Stimulated activated CD4-positive, alpha-beta T cell treated with anti-CD3 and anti-CD28 coated beads, TNF-alpha, amount 100 ng/mL, for 4 hours (primary cell): ENCODE data around the gene VIT.
"Not testable (repeated sequence)": the region's sequence is repeated elsewhere in the genome, so short reads cannot be mapped to it uniquely, and the experiment has no call there.

Experiments used
- DNase-seq, 3 experiments: peaks; one replicate each; pipeline ENCODE4 v3.0.0-alpha.2; 2020; ENCODE audit warnings: low read depth in 3 of 3

VIT gene

DNA sequence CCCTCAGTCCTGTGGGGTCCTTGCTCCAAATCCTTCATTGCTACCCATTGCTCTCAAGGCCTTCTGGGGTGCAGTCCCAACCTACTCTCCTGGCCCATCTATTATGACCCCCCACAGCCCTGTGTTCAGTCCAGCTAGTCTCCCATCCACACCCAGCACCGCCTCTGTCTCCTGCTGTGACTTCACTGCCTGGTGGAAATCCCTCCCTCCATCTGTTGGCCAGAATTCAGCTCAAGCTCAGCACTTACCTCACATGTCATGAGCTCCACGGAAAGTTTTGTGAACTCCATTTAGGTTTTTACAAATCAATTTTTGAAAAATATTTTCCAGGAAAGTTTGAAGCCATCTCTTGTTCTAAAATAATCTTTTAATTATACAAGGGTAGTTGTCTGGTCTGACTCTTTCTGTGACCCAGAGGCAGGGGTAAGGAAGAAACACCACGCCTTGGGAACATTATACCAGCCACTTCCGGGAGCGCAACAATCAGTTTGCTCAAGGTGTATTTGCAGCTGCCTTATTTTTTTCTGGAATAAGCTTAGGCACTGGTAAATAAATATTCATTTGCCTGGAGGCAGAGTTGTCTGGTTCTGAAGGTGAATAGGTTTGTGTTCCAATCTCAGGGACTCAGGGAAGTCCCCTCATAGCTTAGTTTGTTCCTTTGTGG, 110.8 kb downstream of the VIT start:
- DNase-seq, result no peak

DNA sequence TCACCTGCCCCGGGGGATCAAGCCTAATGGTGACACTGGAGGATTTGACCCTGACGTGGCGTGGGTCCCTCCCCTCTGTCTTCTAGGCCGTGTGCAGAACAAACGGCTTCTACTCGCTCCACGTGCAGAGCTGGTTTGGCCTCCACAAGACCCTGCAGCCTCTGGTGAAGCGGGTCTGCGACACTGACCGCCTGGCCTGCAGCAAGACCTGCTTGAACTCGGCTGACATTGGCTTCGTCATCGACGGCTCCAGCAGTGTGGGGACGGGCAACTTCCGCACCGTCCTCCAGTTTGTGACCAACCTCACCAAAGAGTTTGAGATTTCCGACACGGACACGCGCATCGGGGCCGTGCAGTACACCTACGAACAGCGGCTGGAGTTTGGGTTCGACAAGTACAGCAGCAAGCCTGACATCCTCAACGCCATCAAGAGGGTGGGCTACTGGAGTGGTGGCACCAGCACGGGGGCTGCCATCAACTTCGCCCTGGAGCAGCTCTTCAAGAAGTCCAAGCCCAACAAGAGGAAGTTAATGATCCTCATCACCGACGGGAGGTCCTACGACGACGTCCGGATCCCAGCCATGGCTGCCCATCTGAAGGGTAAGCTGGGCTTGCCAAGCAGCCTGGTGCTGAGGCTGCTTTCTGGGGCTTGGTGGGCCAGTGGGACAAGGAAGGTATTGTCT, 112.0 kb downstream of the VIT start:
- no peak for DNase-seq

DNA sequence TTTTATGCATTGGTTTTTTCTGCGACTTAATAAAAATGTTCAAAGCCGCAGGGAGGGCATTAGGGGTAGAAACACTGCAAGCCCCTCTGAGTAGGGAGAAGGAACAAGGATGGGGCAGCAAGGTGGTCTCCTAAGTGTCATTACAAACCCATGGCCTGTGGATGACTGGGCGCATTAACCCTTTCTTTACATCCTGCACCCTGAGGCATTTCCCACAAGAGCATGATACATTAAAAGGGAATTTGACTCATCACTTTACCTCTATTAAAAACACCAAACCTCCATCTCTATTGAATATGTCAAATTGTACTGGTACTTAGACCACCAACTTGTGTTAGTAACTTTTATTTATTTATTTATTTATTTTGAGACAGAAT, 112.5 kb downstream of the VIT start:
- no peak for DNase-seq

DNA sequence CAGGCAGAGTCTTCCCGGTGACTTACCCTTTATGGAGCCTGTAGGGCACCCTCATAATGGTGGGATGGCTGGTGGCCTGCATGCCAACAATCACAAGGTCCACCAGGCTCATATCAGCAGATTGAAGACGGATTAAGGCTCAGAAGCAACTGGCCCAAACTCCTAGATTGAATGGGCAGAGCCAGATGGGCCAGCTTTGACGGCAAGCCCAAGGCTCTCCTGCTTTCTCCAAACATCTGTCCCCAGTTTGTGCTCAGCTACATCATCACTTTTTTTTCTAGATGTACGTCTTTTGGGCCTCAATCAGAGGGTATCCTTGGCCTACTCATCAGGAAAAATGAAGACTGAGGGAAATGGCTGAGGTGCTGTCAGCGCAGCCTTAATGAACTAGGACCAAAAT, 114.6 kb downstream of the VIT start:
- no peak for DNase-seq

DNA sequence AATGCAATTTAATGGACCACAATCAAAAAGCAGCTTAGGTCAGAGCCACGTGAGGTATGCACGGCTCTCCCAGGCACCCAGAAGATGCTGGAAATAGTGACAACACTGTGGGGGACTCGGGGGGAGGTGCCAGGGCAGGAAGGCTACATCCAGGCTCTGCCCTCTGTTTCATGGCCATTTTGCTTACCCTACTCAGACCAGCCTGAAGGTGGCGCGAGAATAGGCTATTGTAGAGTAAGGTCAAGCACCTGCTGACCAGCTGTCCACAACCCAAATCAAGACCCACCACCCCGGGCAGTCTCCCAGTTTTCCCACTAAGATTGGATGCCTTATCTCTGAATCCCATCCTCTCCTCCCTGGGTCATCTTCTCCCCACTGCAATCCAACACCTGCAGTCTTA, 115.7 kb downstream of the VIT start:
- no peak for DNase-seq

DNA sequence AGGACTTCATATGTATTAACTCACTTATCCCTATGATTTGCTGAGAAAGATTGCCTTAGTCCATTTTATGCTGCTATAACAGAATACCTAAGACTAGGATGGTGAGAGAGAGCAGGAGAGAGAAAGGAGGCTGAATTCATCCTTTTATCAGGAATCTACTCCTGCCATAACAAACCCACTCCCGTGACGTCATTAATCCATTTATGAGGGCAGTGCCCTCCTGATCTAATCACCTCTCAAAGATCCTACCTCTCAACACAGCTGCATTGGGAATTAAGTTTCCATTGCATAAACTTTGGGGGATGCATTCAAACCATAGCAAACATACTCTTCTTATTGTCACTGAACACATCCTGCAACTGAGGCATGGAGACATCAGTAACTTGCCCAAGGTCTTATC, 122.0 kb downstream of the VIT start:
- DNase-seq, result no peak

DNA sequence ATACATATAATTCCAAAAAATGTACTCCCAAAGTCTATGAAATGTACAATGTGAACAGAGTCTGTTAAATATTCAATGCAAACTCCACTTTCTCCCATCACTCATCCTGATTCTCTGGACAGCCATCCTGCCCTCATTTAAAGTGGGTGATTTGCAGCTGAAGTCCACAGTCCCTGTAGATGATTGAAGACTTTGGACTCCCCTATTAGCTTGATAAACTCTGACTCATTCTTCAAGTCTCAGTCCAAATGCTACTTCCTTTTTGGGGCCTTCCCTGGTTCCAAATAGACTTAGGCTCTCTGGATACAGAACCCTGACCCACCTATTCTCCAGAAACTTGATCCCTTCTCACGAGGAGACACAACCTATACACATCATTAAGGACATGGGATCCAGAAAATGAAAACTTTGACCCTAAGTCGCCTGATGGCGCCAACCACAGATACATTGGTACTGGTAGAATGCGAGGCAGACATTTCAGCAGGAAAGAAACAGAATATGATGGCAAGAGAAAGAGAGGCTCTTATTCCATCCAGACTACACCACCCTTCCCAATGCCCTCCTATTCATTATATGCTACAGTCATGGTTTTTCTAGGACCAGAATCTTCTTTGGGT, 122.7 kb downstream of the VIT start:
- no peak for DNase-seq

DNA sequence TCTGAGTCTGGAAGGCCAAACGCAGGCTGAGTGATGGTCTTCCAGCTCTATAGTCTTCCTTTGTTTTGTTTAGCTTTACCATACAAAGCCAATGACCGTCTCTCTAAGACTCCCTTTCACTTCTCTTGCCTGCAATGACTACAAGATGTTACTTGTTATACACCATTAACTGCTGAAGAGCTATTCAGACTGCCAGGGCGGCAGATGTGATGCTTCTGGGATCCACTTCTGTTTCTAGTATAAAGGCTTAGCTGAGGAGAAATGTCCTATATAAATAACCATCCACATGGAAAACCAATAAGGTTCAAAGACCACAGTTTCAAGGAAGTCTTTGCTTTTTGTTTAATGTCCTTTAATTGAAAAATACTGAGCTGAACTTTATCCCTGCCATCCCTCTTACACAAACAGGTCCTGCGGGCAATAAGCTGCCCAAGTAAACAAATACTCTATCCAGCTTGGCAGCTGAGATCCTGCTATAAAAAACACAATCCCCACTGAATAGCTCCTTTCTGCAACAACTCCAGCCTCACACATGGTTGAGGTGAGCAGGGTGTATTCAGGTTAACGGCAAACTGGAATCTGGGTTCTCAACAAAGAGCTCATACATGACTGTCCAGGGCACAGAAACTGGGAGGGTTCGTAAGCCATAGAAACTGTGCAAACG, 124.6 kb downstream of the VIT start:
- no peak for DNase-seq

DNA sequence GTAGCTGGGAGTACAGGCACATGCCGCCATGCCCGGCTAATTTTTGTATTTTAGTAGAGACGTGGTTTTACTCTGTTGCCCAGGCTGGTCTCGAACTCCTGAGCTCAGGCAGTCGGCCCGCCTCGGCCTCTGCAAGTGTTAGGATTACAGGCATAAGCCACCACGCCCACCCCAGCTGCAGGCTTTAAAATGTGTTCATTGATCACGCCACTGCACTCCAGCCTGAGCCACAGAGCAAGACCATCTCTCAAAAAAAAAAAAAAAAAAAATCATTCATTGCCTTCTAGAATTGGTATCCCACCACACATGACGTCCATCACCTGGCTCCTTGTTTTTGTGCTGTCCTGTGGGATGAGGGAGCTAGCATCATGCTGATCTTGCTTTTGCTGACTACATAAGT, 127.4 kb downstream of the VIT start:
- DNase-seq, result no peak

DNA sequence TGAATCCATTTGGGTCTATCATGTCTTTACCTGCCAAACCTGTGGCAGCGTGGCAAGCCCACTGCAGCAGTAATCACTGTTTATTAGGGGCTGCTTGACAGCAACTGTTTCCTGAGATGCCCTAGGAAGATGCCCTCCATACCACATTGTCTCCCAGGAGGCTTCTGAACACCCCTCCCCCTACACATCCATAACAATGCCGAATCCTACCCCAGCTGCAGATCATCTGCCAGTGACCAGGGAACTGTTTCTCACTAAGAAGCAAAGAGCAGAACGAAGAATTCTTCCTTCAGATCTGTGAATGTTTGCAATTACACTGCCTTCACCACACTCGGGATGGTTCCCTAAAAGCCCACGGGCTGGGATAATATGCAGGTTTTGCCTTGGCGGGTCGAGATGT, 127.8 kb downstream of the VIT start:
- no peak for DNase-seq

DNA sequence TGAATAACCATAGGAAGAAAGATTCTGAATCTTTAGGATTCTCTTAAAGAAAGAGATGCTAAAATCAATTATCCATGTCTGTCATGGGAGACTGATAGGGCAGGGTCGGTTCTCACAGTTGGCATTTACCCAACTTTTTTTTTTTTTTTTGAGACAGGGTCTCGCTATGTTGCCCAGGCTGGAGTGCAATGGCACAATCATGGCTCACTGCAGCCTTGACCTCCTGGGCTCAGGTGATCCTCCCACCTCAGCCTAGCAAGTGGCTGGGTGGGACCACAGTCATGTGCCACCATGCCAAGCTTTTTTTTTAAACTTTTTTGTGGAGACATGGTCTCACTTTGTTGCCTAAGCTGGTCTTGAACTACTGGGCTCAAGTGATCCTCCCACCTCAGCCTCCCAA, 128.2 kb downstream of the VIT start:
- DNase-seq, result not testable (repeated sequence)

DNA sequence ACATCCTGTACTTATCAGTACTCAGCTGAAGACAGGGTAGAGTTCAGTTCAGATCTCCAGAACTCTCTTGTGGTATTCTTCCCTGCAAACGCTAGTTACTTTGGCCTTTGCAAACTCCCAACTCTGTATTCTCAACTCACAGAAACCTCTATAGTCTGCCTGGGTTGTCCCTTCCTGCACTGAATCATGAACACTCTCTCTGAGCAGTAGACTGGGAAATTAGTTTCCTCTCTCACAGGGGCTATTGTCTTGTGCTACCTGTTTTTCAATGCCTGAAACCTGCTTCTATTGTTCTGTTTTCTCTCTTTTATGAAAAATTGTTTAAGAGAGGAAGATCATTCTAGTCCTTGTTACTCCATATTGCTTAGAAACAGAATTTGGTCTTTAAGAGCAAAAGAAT, 134.7 kb downstream of the VIT start:
- no peak for DNase-seq

DNA sequence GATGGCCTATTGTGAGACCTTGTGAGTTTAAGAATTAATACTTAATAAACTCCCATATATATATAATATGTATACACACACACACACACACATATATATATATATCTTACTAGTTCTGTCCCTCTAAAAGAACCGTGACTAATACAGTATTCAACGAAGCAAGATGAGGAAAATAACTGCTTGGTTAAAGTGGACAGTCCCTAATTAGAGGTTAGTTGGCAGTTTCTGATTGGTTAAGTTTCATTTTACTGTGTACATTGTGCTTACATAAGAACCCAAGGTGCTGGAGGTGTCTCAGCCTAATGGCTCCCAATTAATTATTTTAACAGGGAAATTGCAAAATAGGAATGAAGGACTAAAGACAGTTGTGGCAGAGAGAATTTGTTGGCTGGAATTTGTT, 137.7 kb downstream of the VIT start:
- no peak for DNase-seq

DNA sequence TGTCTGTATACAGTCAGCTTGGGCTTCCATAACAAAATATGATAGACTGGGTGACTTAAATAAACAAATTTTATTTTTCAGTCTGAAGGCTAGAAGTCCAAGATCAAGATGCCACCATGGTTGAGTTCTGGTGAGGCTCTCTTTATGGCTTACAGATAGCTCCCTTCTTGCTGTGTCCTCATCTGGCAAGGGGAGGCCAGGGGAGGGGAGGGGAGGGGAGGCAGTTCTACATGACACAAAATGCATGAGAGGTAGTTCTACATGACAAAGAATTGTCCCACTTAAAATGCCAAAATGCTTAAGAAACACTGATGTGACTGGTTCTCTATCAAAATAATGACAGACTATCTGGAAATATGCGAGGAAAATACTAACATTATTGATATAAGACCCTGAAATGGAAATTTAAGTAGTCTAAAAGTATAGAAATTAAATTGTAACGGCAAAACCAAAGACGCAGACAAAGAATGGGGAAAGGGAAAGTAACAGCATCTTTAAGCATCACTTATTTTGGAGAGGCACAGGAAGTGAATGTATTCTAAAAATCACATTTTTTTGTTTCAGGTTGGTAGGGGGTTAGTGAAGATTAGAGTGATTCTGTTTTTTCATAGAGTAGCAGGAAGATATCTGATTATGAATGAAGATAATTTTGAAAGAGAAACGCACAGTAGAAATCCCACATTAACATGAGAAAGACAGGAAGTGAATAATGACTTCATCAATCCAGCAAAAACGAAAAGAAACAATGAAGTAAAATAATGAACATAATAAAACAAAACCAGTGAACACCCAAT, 138.4 kb downstream of the VIT start:
- no peak for DNase-seq

DNA sequence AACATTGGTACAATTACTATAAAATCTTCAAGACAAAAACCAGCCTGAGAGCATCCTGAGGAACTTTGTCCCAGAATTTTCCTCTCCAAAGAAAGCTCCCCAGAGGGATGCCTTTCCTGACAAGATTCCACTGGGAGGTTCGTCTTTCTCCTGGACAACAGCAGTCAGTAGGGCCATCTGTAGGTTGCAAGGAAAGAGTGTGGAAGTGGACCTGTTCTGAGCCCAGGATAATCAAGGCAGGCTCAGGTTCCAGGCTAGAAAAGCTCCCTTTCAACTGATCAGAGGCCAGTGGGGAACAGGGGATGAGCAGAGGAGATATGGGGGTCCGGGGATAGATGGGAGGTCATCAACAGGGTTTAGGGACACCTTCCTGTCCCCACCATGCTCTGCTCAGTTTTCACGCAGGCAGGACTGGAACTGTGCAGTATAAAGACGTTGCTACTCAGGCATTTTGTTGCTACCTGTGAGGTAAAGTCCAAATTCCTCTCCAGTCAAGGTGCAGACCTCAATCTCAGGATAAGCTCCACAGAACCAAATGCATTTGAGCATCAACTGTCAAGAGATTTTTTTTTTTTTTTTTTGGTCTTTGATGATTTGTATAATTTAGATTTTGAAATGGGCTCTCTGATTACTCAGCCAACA, 143.6 kb downstream of the VIT start:
- no peak for DNase-seq

DNA sequence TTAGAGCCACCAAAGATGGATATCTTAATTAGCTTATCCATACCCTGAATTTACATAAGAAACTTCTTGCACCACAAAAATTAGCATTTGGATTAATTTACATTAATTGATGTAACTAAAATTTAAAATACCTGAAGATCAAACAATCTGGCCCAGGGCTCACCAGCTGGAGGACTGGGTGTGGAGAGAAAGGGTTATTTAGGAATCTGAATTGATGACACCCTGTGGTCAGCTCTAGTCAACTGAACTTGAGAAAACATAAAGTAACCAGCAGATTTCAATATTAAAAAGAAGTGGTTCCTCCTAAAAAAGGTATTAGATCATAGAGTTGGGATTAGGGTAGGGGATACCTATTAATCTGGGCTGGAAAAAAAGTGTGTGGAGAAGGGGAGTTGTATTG, 147.3 kb downstream of the VIT start:
- DNase-seq, result no peak

DNA sequence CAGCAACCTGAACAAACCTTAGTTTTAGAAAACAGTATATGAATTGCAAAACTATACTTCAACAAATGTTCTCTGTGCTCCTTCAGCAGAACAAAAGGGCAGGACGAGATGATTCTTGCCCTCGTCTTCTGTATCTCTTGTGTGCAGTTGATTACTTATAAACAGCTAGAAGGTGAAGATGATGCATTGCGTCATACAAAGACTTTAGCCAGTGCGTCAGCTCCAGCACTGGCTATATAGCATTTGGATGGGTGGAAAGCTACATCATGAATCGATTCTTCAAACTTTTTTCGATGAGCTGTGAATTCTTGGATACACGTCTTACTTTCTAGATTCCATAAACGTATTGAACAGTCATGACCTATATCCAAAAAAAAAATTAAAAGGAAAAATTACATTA, 152.8 kb downstream of the VIT start:
- DNase-seq, result no peak

DNA sequence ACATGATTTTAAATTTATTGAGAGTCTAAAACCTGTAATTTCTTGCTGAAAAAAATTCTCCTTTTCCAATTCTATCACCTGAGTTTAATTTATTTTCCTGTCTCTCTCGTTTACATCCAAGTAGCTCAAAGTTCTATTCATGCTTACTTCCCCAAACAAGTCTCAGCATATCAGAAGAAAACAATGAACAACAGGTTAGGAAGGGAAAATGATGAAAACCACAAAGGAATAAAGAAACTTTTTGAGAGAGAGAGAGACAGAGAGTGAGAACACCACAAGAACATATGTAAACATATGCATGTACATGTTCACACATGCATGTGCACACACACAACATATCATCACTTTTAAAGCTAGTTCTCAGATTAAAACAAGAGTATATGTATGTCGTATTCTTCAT, 157.7 kb downstream of the VIT start:
- DNase-seq, result no peak

DNA sequence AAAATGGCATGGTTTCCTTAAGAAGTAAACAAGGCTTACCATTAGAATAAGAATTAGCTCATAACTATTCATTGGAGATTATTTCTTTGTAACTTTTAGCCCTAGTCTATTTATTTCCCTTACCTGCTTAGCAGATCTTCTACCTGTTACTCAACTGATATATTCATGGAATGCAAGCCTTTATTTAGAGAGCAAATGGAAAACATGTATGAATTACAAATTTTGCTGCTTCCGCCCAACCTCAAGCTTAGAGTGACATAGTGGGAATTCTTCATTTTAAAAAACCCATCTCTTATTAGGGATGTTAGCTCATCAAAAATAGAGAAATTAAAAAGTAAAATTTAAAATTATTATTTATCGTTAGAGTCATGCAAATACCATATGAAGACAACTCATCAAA, 158.9 kb downstream of the VIT start:
- DNase-seq, result no peak

DNA sequence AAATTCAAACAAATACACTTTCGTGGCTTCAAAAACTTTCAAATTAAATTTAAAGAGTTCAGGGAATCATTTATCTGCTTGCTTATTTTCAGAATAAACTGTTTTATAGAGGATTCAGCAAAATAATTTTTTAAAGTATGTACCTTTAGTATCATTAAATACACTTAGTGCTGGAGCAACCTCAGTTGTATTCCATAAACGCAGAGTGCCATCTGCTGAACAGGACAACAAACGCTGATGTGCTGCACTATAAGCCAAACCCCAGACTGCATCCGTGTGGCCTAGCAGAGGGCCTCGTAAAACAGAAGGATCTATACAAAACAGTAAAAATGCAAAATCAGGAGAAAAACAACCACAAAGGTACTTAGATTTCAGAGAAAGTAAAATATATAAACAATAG, 161.2 kb downstream of the VIT start:
- no peak for DNase-seq

DNA sequence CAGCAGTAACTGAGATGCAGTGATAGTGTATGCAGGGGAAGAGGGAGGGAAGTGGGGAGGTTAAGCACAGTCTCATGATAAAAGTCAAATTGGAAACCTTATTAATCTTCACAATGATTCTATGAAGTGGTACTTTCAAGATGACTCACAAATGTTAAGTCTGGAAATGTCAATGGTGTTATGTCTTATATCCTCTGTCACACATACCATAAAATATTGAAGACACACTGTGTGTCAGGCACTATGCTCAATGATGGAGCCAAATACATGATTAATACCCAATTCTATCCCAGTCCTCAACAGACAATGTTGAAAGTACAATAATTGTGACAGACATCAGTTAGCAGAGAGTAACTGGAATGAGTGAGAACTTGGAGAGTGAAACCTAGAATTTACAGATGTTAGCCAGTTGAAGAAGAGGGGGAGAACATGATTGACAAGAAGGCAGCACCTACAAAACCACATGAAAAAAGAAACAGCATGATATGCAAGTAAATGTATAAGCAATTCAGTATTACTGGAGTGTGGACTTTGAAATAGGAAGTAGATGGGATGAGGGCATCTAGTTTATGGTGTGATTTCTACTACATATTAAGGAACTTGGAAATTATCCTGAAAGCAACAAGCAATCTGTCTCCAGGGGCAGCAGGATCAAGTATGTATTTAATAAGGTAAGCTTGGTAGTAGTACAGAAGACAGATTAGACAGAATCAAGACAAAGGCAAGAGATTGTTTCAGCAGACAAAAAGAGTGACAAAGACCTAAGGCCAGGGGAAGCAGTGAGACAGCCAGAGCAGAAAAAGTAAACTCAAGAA, 162.3 kb downstream of the VIT start:
- no peak for DNase-seq
